ENCODE data around the gene SGMS1.
"Not testable (repeated sequence)": the region's sequence is repeated elsewhere in the genome, so short reads cannot be mapped to it uniquely, and the experiment has no call there.

DNA sequence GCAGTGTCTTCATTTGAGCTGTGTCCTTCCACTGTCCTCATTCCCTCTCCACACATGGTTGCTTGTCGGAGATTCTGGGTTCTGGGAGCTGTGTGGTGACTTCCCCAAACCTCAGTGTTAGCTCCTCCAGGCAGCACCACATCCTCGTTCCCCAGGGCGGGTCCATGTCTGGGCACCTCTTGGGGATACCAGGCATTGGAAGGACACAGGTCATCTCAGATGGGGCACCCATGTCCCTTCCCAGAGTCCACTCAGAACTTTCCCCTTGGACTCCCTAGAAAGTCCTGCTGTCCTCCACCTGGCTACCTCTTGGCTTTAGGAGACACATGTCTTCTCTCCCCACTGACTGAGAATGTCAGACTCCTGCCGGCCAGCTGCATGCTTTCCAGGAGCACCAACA lies 37.8 kb upstream of the SGMS1 start:
- not testable (repeated sequence) for TF ChIP-seq CTCF (IDR thresholded peaks at IDR 0.05); POLR2AphosphoS5 (IDR thresholded peaks at IDR 0.05; ENCODE audit: insufficient read depth in 1 of 2, low read depth in 1 of 2)

All from vagina (tissue), 2 donors.